Spleen (tissue), 7 donors: ENCODE results near the gene RBM34.

Source experiments
- CTCF ChIP-seq, 11 experiments: fragments of 200-600 bp in 7 of 11; fragments of 450-650 bp in 4 of 11; sonication (generic) in 4 of 11; IDR thresholded peaks in 8 of 11; conservative IDR thresholded peaks in 3 of 11; 1 replicate in 7 of 11; 2 replicates in 4 of 11; pipeline versions ENCODE4 v1.4.0 to v1.8.0; 2016 to 2021; ENCODE audit warnings: antibody characterized with exemption in 11 of 11, inconsistent platforms in 4 of 11, mild to moderate bottlenecking in 1 of 11
- POLR2A ChIP-seq, 3 donors: fragments of 450-650 bp; IDR thresholded peaks; one replicate each; pipeline ENCODE4 v1.5.1; 2017; ENCODE audit warnings: antibody characterized with exemption in 3 of 3, mild to moderate bottlenecking in 1 of 3
- donor health status: DM: no; HTN: no; CAD: no; lungs with moderate emphysema.
- donor health status: DM: no; HTN: no; CAD: no.
- donor health status: DM: no; HTN: no; CAD: no.

GRCh38 chr1:235145639-235146038, 15.4 kb downstream of the RBM34 start:
- no peak for TF ChIP-seq POLR2A (IDR thresholded peaks at IDR 0.05)
- no peak for TF ChIP-seq CTCF (IDR thresholded peaks at IDR 0.05 in 8 of 11, conservative IDR thresholded peaks at IDR 0.05 in 3 of 11)
